ENCODE results near the gene MZT2B.
"Not testable (repeated sequence)": the region's sequence is repeated elsewhere in the genome, so short reads cannot be mapped to it uniquely, and the experiment has no call there.

Gene MZT2B

GRCh38 chr2:130142396-130143265 lies 39.4 kb upstream of the MZT2B start:
- not testable (repeated sequence) for H3K4me1 ChIP-seq (ENCODE audit: control insufficient read depth in 1 of 2, insufficient read depth in 1 of 2, low read depth in 1 of 2, low read length in 1 of 2); H3K27ac ChIP-seq; H3K9me3 ChIP-seq; H3K4me3 ChIP-seq (ENCODE audit: low read depth in 1 of 2, low read length in 1 of 2); H3K36me3 ChIP-seq
- H3K27me3 ChIP-seq, result peaks cover 58% of the 10 kb centered on the region

- peaks cover 65% of the 10 kb centered on the region for H3K27me3 ChIP-seq
- H3K27ac ChIP-seq; H3K9me3 ChIP-seq; H3K36me3 ChIP-seq; H3K4me3 ChIP-seq (ENCODE audit: low read depth in 1 of 2, low read length in 1 of 2); H3K4me1 ChIP-seq (ENCODE audit: control insufficient read depth in 1 of 2, insufficient read depth in 1 of 2, low read depth in 1 of 2, low read length in 1 of 2): not testable (repeated sequence)
Measured at GRCh38 chr2:130143266-130144039, 38.6 kb upstream of the MZT2B start.

DNA sequence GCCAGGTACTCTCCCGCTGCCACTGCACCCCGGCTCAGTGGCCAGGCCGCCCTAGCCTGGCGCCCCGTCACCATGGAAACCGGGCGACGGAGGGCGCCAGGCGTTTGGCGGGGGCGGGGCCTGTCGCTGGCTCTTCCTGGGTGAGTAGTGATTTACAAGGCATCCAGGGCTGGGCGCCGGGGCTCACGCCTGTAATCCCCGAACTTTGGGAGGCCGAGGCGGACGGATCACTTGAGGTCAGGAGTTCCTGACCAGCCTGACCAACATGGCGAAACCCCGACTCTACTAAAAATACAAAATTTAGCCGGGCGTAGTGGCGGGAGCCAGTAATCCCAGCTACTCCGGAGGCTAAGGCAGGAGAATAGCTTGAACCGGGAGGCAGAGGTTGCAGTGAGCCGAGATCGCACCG lies 37.1 kb upstream of the MZT2B start, which contains the start of gene CCDC74B:
TSS of gene CCDC74B (minus strand) at position 107 of the 409 bp plus-strand sequence. CDS start 116 bp downstream, outside the sequence.
- H3K4me3 ChIP-seq (ENCODE audit: low read depth in 1 of 2, low read length in 1 of 2); H3K27ac ChIP-seq; H3K4me1 ChIP-seq (ENCODE audit: control insufficient read depth in 1 of 2, insufficient read depth in 1 of 2, low read depth in 1 of 2, low read length in 1 of 2); H3K9me3 ChIP-seq; H3K36me3 ChIP-seq: not testable (repeated sequence)
- H3K27me3 ChIP-seq, result peaks cover 69% of the 10 kb centered on the region

DNA sequence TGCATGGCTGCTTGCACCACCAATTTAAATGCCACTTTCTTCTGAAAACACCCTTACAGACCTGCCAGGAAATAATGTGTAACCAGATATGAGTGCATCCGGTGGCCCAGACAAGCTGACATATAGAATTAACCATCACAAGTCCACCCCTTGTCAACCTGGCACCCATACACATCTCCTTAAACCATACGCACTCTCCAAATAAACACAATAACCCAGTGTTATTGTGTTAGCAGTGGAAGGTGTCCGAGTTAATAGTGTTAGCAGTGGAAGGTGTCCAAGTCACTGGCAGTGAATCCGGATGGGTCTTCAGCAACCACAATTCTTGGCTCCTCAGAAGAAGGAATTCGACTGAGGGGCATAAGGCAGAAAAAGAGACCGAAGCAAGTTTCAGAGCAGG lies 33.5 kb upstream of the MZT2B start:
- not testable (repeated sequence) for H3K9me3 ChIP-seq; H3K27ac ChIP-seq; H3K4me1 ChIP-seq (ENCODE audit: control insufficient read depth in 1 of 2, insufficient read depth in 1 of 2, low read depth in 1 of 2, low read length in 1 of 2); H3K4me3 ChIP-seq (ENCODE audit: low read depth in 1 of 2, low read length in 1 of 2)
- peaks cover 52% of the 10 kb centered on the region for H3K27me3 ChIP-seq
- H3K36me3 ChIP-seq, result peaks cover 25% of the 10 kb centered on the region

GRCh38 chr2:130150181-130151144 lies 31.6 kb upstream of the MZT2B start:
- no peak overlapping the region for H3K4me3 ChIP-seq (ENCODE audit: low read depth in 1 of 2, low read length in 1 of 2)
- H3K36me3 ChIP-seq, result peaks cover 45% of the 10 kb centered on the region
- no peaks in the 10 kb centered on the region for H3K4me1 ChIP-seq (ENCODE audit: control insufficient read depth in 1 of 2, insufficient read depth in 1 of 2, low read depth in 1 of 2, low read length in 1 of 2)
- no peak overlapping the region for H3K27ac ChIP-seq
- TF ChIP-seq, protein P1, sequence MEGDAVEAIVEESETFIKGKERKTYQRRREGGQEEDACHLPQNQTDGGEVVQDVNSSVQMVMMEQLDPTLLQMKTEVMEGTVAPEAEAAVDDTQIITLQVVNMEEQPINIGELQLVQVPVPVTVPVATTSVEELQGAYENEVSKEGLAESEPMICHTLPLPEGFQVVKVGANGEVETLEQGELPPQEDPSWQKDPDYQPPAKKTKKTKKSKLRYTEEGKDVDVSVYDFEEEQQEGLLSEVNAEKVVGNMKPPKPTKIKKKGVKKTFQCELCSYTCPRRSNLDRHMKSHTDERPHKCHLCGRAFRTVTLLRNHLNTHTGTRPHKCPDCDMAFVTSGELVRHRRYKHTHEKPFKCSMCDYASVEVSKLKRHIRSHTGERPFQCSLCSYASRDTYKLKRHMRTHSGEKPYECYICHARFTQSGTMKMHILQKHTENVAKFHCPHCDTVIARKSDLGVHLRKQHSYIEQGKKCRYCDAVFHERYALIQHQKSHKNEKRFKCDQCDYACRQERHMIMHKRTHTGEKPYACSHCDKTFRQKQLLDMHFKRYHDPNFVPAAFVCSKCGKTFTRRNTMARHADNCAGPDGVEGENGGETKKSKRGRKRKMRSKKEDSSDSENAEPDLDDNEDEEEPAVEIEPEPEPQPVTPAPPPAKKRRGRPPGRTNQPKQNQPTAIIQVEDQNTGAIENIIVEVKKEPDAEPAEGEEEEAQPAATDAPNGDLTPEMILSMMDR (IDR thresholded peaks at IDR 0.05), result no peak
- H3K27me3 ChIP-seq, result peaks cover 33% of the 10 kb centered on the region
- H3K9me3 ChIP-seq, result no peaks in the 10 kb centered on the region

- not testable (repeated sequence) for H3K4me3 ChIP-seq (ENCODE audit: low read depth in 1 of 2, low read length in 1 of 2); H3K27ac ChIP-seq; H3K9me3 ChIP-seq; H3K4me1 ChIP-seq (ENCODE audit: control insufficient read depth in 1 of 2, insufficient read depth in 1 of 2, low read depth in 1 of 2, low read length in 1 of 2)
- H3K36me3 ChIP-seq, result peaks cover 46% of the 10 kb centered on the region
- H3K27me3 ChIP-seq, result peaks cover 26% of the 10 kb centered on the region
Measured at GRCh38 chr2:130151145-130151512, 30.9 kb upstream of the MZT2B start.

DNA sequence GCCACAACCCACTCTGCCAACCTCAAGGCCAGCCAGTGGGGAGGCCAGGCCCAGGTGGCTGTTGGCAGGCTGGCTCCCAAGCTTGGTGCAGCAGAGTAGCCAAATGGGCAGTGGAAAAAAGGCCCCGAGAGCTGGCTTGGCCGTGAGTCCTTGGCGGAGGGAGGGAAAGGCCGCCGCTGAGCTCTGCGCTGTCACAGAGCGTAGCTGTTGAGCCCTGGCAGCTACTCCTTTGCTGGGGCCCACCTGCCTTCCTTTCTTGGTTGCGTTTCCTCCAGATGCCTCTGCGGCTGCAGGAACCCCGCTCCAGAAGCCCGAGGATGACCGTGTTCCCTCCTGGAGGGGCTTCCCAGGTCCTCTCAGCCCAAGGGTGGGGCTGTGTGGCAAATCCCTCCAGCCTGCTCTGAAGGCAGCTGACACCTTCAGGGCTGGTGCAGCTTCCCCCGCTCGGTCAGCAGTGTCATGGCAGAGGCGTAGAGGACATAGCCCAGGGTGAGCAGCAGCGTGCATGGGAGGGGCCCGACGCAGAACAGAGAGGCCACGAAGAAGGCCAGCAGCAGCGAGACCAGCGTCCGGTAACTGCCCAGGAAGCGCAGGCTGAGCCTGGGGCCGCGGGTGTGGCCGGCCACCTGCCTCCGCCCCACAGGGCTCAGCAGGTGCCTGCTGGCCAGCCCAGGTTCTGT lies 29.8 kb upstream of the MZT2B start:
- H3K36me3 ChIP-seq, result peaks cover 46% of the 10 kb centered on the region
- peaks cover 15% of the 10 kb centered on the region for H3K27me3 ChIP-seq
- H3K4me1 ChIP-seq (ENCODE audit: control insufficient read depth in 1 of 2, insufficient read depth in 1 of 2, low read depth in 1 of 2, low read length in 1 of 2); H3K9me3 ChIP-seq; H3K4me3 ChIP-seq (ENCODE audit: low read depth in 1 of 2, low read length in 1 of 2); H3K27ac ChIP-seq: not testable (repeated sequence)
